Adrenal gland (tissue), 12 donors: ENCODE data around the gene CHRM5. TPM values are rescaled to one million over a fixed set of nuclear protein-coding genes. Genes with fewer than 3 reads are reported as not detected.

Experiments
- DNase-seq, 7 donors: peaks; one replicate each; pipeline ENCODE4 v3.0.0-alpha.2; 2019 to 2020
- H3K27ac ChIP-seq, 5 donors: fragments of 200-600 bp; sonication (generic) in 4 of 5; 1 replicate in 3 of 5; 2 replicates in 2 of 5; pipeline versions ENCODE4 v1.5.1 to v1.8.0; 2016 to 2020; ENCODE audit warnings: mild to moderate bottlenecking in 1 of 5
- H3K27me3 ChIP-seq: fragments of 200-600 bp; 2 replicates; pipeline ENCODE4 v1.8.0; 2021
- H3K36me3 ChIP-seq, 2 donors: fragments of 200-600 bp; replicated peaks in 1 of 2; 1 replicate in 1 of 2; 2 replicates in 1 of 2; pipeline versions ENCODE4 v1.5.1 to v1.8.0; 2018 to 2022
- H3K4me1 ChIP-seq, 2 donors: fragments of 200-600 bp; replicated peaks in 1 of 2; 1 replicate in 1 of 2; 2 replicates in 1 of 2; pipeline versions ENCODE4 v1.5.1 to v1.8.0; 2018 to 2021
- H3K4me3 ChIP-seq, 4 donors: fragments of 200-600 bp; sonication (generic) in 3 of 4; one replicate each; pipeline ENCODE4 v1.5.1; 2016 to 2018
- H3K9me3 ChIP-seq, 3 donors: fragments of 200-600 bp; sonication (generic) in 1 of 3; replicated peaks in 1 of 3; 1 replicate in 2 of 3; 2 replicates in 1 of 3; pipeline versions ENCODE4 v1.5.1 to v1.8.0; 2016 to 2021
- POLR2A ChIP-seq, 2 donors: fragments of 450-650 bp; IDR thresholded peaks; one replicate each; pipeline ENCODE4 v1.6.1; 2017; ENCODE audit warnings: antibody characterized with exemption in 2 of 2, mild to moderate bottlenecking in 2 of 2, moderate library complexity in 1 of 2
- WGBS, 4 donors: extraction: QIAGEN DNeasy Blood & Tissue Kit in 2 of 4; methylation state at CpG; one replicate each; pipeline versions ENCODE4 v1.1.5 to v1.1.7; 2013 to 2017; 5-methylcytosine and 5-hydroxymethylcytosine counted together
- intact Hi-C, 2 donors: fragments of 100-400 bp; cut with DNase I; formaldehyde crosslinking; loops; one replicate each; pipeline versions ENCODE4 v1.14.1 to v1.15.0; 2022 to 2023
- polyA plus RNA-seq, 3 donors: library from polyadenylated mRNA; stranded (reverse); fragments of 200-250 nt in 2 of 3; fragments of 350-450 nt in 1 of 3; fragmentation: Illumina TruSeq in 1 of 3; extraction: RNeasy Lipid Tissue Mini Kit (QIAGEN cat#74804) in 1 of 3; gene quantifications; one replicate each; pipeline ENCODE4 v1.2.3, GENCODE V29; 2013 to 2014
- total RNA-seq, 9 donors: library from RNA; depleted of rRNA in 4 of 9; stranded (reverse); fragments of >200 nt in 4 of 9; fragments of 120-200 nt in 1 of 9; fragmentation: NEBNext Ultra II Directional in 1 of 9; extraction: Animal tissue kit (Norgen Biotek cat#: 25700) in 1 of 9; gene quantifications; one replicate each; pipeline versions ENCODE4 v1.1.0 to v1.2.4, GENCODE V29; 2013 to 2023
- TF ChIP-seq, protein P1 (sequence below), 6 experiments: fragments of 450-650 bp in 4 of 6; fragments of 200-600 bp in 2 of 6; sonication (generic) in 1 of 6; IDR thresholded peaks; 1 replicate in 5 of 6; 2 replicates in 1 of 6; pipeline versions ENCODE4 v1.5.1 to v1.8.0; 2016 to 2021; ENCODE audit warnings: antibody characterized with exemption in 6 of 6, mild to moderate bottlenecking in 2 of 6, moderate library complexity in 1 of 6
- donor health status: healthy with polysubstance abuse.
- donor health status: Bipolar disorder and iron deficiency.
- donor health status: DM: yes; HTN: yes; CAD: no.
- donor health status: DM: no; HTN: no; CAD: no.
- donor health status: DM: no; HTN: no; CAD: no.
- donor health status: DM: yes; HTN: yes; CAD: no.

Gene CHRM5
- total and polyA plus RNA-seq, 12 donors = under 0.01 to 0.15 TPM; not detected in 10

DNA sequence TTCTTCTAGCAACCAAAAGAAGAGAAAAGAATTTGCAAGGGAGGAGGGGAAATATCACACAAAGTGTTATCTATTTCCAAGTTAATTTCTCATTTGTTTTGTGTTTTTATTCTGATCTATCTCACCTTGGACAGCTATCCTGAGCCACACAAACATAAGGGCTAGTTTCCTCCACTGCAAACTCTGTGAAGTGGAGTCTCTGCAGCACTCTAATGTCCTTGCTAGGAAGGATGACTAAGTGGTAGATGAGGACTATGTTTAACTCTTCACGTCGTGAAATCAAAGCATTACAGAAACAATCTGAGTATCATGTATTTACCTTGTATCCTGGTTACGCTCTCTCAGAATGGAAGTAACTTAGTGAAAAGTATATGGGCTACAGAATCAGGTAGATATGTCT is 33.9 kb upstream of the CHRM5 start:
- DNase-seq = peak in 2 of 7 donors; percentile 8 to 15
- no peak overlapping the region for H3K27ac ChIP-seq
- no peaks in the 10 kb centered on the region for H3K36me3 ChIP-seq
- no peaks in the 10 kb centered on the region for H3K9me3 ChIP-seq
- TF ChIP-seq POLR2A (IDR thresholded peaks at IDR 0.05) = no peak
- TF ChIP-seq, protein P1, sequence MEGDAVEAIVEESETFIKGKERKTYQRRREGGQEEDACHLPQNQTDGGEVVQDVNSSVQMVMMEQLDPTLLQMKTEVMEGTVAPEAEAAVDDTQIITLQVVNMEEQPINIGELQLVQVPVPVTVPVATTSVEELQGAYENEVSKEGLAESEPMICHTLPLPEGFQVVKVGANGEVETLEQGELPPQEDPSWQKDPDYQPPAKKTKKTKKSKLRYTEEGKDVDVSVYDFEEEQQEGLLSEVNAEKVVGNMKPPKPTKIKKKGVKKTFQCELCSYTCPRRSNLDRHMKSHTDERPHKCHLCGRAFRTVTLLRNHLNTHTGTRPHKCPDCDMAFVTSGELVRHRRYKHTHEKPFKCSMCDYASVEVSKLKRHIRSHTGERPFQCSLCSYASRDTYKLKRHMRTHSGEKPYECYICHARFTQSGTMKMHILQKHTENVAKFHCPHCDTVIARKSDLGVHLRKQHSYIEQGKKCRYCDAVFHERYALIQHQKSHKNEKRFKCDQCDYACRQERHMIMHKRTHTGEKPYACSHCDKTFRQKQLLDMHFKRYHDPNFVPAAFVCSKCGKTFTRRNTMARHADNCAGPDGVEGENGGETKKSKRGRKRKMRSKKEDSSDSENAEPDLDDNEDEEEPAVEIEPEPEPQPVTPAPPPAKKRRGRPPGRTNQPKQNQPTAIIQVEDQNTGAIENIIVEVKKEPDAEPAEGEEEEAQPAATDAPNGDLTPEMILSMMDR (IDR thresholded peaks at IDR 0.05) = no peak
- H3K4me3 ChIP-seq = no peak overlapping the region
- H3K27me3 ChIP-seq = no peaks in the 10 kb centered on the region
- intact Hi-C loops = no loop called here
- WGBS, 4 donors = 44 to 55% (median 49%) methylated on average over 3 of the region's 3 CpGs
- H3K4me1 ChIP-seq = peaks cover 0 to 19% of the 10 kb centered on the region in 2 donors

DNA sequence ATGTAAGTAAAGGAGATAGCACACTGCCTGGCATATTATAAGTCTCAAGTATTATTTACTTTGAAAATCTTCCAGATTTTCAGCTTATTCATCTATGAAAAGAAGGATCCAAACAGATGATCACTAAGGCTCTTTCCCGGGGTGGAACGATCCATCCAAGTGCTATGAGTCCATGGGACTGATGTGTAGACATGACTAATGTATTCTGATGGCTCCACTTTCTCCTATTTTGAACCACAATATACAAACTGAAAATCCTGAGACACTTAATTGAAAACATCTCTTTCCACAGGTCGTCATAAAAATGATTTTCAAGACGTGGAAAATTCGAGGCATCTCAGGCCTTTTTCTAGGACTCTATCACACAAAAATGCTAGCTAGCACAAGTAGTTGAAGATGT is 33.4 kb upstream of the CHRM5 start:
- Histone ChIP-seq H3K4me1 (peaks cover 0 to 17% of the 10 kb centered on the region in 2 donors), H3K9me3 (no peaks in the 10 kb centered on the region), H3K4me3 (no peak overlapping the region), H3K36me3 (no peaks in the 10 kb centered on the region), H3K27ac (no peak overlapping the region), H3K27me3 (no peaks in the 10 kb centered on the region)
- intact Hi-C loops = no loop called here
- no peak for DNase-seq
- 68 to 76% (median 71%) methylated on average over 5 of the region's 5 CpGs for WGBS, 4 donors
- TF ChIP-seq, protein P1 (IDR thresholded peaks at IDR 0.05) = no peak
- TF ChIP-seq POLR2A (IDR thresholded peaks at IDR 0.05) = no peak

DNA sequence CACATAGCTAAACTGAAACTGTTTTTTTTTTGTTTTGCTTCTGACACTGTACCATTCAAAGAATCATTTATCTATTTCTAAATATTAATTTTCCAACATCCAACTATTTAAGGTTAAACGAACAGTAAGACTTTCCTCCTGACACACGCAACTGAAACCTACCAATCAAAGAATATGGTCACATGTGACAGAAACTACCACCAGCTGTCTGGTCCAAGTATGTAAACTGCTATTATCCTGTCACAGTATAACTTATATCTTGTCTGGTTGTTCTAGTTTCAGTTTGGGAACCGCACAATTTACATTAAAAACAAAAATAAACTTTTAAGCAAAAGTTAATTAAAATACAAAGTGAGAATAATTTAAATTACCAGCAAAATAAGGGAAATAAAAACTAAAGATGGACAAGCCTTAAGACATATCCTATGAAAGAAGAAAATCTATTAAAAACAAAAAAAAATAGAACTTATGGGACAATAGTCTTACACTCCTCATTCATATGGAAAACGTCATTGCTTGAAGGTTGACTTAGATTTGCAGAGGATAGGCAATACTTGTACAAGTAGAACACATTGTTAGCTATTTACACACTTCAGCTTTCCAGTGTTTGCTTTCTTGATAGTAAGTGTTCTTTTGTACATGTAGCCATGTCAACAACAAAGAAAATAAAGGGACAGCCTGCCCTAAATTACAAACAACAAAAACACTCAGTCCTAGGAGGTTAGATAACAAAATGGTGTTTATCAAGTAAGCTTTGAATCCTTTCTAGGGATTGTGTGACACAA is 26.8 kb upstream of the CHRM5 start:
- H3K4me1 ChIP-seq = no peaks in the 10 kb centered on the region
- intact Hi-C loops = no loop called here
- H3K9me3 ChIP-seq = no peaks in the 10 kb centered on the region
- WGBS, 4 donors = 75 to 82% (median 78%) methylated on average over 4 of the region's 4 CpGs
- TF ChIP-seq, protein P1 (IDR thresholded peaks at IDR 0.05) = no peak
- no peak for TF ChIP-seq POLR2A (IDR thresholded peaks at IDR 0.05)
- no peaks in the 10 kb centered on the region for H3K27me3 ChIP-seq
- H3K36me3 ChIP-seq = no peaks in the 10 kb centered on the region
- H3K4me3 ChIP-seq = no peak overlapping the region
- H3K27ac ChIP-seq = no peak overlapping the region
- no peak for DNase-seq

DNA sequence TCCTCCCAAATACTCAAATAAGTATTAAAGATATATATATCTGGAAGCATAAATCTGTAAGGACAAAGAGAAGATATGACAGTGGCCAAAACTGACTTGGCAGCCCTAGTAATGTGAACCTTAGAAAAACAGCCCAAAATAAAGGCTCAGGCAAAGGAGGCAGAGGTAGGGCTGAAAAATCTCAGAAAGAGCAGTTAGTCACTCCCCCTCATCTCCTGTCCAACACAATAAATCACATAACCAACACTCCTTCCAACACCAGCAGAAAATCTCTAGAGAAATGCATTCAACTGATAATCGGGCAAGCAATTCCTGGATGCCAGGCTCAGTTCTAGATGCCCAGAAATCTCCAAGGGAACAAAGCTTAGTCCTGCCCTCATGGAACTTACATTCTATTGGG is 22.1 kb upstream of the CHRM5 start:
- H3K27me3 ChIP-seq = no peaks in the 10 kb centered on the region
- H3K36me3 ChIP-seq = no peaks in the 10 kb centered on the region
- H3K4me3 ChIP-seq = no peak overlapping the region
- TF ChIP-seq POLR2A (IDR thresholded peaks at IDR 0.05) = no peak
- TF ChIP-seq, protein P1 (IDR thresholded peaks at IDR 0.05) = no peak
- 33 to 57% (median 46%) methylated on average over 1 of the region's 1 CpG for WGBS, 4 donors
- H3K9me3 ChIP-seq = no peaks in the 10 kb centered on the region
- H3K4me1 ChIP-seq = no peaks in the 10 kb centered on the region
- intact Hi-C loops = no loop called here
- no peak for DNase-seq
- H3K27ac ChIP-seq = no peak overlapping the region
